SK-N-MC (cell line): ENCODE results near the gene SH2D3A.

Experiments used
- EZH2 ChIP-seq: fragments of 200-600 bp; sonication (generic); IDR thresholded peaks from one replicate; pipeline ENCODE4 v1.6.1; 2017; ENCODE audit warnings: antibody characterized with exemption
- POLR2AphosphoS5 ChIP-seq: IDR thresholded peaks from 2 replicates; pipeline ENCODE4 v1.6.1; 2012; ENCODE audit warnings: mild to moderate bottlenecking, low read depth, low read length, borderline replicate concordance

DNA sequence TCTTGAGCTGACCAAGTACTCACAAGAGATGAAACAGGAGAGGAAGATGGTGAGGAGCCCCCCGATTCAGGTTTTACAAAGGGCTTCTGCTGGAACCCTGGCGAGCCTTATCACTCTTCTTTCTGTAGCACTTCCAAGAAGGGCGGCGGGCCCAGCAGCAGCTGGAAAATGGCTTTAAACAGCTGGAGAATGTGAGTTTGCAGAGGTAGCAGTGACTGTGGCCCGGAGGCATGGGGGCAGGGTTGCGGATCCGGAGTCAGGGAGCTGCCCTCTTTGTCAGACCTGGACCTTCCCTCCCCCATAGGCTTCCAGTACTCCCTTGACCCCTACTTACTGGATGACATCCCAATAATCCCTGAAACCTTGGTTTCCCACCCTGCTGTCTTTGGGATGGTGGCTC lies 24.2 kb downstream of the SH2D3A start:
- TF ChIP-seq EZH2 (no peak), POLR2AphosphoS5 (no peak)
